Smooth muscle cell (in vitro differentiated cells): ENCODE results near the gene PSMF1. TPM values are rescaled to one million over a fixed set of nuclear protein-coding genes. Genes with fewer than 3 reads are reported as not detected.

Source experiments
- DNase-seq: peaks from one replicate; lab custom pipeline; 2025; ENCODE audit not compliant: unreplicated experiment; lab: John Stamatoyannopoulos, UW
- H2AFZ ChIP-seq: fragments of 200-600 bp; sonication (generic); 2 replicates; pipeline ENCODE4 v1.6.0; 2016; ENCODE audit warnings: antibody characterized with exemption, low read depth, mild to moderate bottlenecking
- H3F3A ChIP-seq: fragments of 200-600 bp; sonication (generic); 2 replicates; pipeline ENCODE4 v1.6.0; 2017; ENCODE audit warnings: antibody characterized with exemption, low read depth
- H3K27ac ChIP-seq: fragments of 200-600 bp; sonication (generic); 2 replicates; pipeline ENCODE4 v1.5.1; 2016; ENCODE audit warnings: low read depth, mild to moderate bottlenecking
- H3K27me3 ChIP-seq: fragments of 200-600 bp; sonication (generic); 2 replicates; pipeline ENCODE4 v1.6.1; 2016; ENCODE audit warnings: low read depth, mild to moderate bottlenecking
- H3K36me3 ChIP-seq: fragments of 200-600 bp; sonication (generic); 2 replicates; pipeline ENCODE4 v1.5.1; 2016; ENCODE audit warnings: low read depth
- H3K4me1 ChIP-seq: fragments of 200-600 bp; sonication (generic); 2 replicates; pipeline ENCODE4 v1.5.1; 2016; ENCODE audit warnings: low read depth
- H3K4me2 ChIP-seq: fragments of 200-600 bp; sonication (generic); 2 replicates; pipeline ENCODE4 v1.6.0; 2016; ENCODE audit warnings: mild to moderate bottlenecking
- H3K4me3 ChIP-seq: fragments of 200-600 bp; sonication (generic); 2 replicates; pipeline ENCODE4 v1.5.1; 2016; ENCODE audit warnings: mild to moderate bottlenecking
- H3K79me2 ChIP-seq: fragments of 200-600 bp; sonication (generic); 2 replicates; pipeline ENCODE4 v1.6.0; 2016; ENCODE audit warnings: low read depth, mild to moderate bottlenecking
- H3K9ac ChIP-seq: fragments of 200-600 bp; sonication (generic); 2 replicates; pipeline ENCODE4 v1.6.0; 2016; ENCODE audit warnings: low read depth
- H3K9me3 ChIP-seq: fragments of 200-600 bp; sonication (generic); replicated peaks from 2 replicates; pipeline ENCODE4 v1.5.1; 2016; ENCODE audit warnings: low read depth
- H4K20me1 ChIP-seq: fragments of 200-600 bp; sonication (generic); 2 replicates; pipeline ENCODE4 v1.6.0; 2016; ENCODE audit warnings: low read depth
- WGBS: methylation state at CpG from one replicate; pipeline ENCODE4 v1.1.7; 2016; ENCODE audit warnings: low lambda C conversion rate; 5-methylcytosine and 5-hydroxymethylcytosine counted together
- polyA plus RNA-seq: library from polyadenylated mRNA; unstranded; fragments of >200 nt; fragmentation: Nextera tagmentation; extraction: Ambion mirVana; gene quantifications from 2 replicates; pipeline ENCODE4 v1.2.1, GENCODE V29; 2016
- total RNA-seq: library from RNA; depleted of rRNA; stranded (reverse); fragments of >200 nt; gene quantifications from 2 replicates; pipeline ENCODE4 v1.2.3, GENCODE V29; 2014
- TF ChIP-seq, protein P1 (sequence below): fragments of 200-600 bp; sonication (generic); IDR thresholded peaks from 2 replicates; pipeline ENCODE4 v1.5.1; 2017; ENCODE audit warnings: borderline replicate concordance, mild to moderate bottlenecking, antibody characterized with exemption; ENCODE audit not compliant: insufficient read depth, poor library complexity, severe bottlenecking

PSMF1 gene
- total and polyA plus RNA-seq, 2 experiments from 2014 or later, result 120 to 246 TPM

DNA sequence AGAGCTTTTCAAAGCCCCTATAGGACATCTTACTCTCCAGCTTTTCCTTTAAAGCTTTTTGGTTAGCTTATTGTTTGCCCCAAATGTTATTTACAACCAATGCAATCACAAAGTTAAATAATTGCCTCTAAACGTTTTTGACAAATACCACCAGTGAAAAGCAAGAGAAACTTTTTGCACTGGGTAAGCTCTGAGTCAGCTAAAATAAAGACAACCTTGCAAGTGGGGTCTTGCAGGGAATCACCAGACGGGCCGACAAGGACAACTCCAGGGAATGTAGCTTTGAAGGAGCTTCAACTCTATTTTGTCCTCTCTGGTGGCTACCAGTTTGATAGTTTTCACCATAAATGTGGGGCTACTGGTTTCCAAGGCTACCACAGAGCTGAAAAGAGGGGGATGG, 14.7 kb upstream of the PSMF1 start:
- TF ChIP-seq, protein P1, sequence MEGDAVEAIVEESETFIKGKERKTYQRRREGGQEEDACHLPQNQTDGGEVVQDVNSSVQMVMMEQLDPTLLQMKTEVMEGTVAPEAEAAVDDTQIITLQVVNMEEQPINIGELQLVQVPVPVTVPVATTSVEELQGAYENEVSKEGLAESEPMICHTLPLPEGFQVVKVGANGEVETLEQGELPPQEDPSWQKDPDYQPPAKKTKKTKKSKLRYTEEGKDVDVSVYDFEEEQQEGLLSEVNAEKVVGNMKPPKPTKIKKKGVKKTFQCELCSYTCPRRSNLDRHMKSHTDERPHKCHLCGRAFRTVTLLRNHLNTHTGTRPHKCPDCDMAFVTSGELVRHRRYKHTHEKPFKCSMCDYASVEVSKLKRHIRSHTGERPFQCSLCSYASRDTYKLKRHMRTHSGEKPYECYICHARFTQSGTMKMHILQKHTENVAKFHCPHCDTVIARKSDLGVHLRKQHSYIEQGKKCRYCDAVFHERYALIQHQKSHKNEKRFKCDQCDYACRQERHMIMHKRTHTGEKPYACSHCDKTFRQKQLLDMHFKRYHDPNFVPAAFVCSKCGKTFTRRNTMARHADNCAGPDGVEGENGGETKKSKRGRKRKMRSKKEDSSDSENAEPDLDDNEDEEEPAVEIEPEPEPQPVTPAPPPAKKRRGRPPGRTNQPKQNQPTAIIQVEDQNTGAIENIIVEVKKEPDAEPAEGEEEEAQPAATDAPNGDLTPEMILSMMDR, result no peak
- 71% methylated on average over 3 of the region's 3 CpGs for WGBS
- H3F3A ChIP-seq, result no peaks in the 10 kb centered on the region

DNA sequence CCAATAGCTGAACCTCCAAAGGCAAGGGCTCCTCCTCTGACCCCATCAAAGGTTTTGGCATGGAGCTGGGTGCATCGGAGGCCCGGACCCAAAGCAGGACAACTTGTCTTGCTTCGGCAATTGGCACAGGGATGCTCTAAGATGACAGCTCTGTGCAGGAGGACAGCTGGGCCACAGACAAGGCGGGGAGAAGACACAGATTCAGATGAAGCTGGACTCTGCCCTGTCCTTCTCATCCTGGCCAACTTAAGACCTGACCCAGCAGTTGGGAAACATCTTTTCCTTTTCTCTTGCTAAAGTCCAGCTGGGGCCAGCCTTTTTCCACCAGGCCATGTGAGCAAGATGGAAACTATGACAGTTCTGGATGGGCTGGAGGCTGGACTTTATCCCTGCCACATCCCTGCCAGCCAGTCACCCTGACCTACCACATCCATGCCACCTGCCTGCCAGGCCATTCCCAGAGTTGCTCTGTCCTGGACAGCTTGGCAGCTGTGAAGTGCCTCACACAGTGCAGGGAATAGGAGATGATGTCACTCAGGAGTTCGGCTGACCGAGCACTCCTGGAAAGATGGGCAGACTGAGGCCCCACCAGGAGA, 12.7 kb upstream of the PSMF1 start:
- WGBS, result 97% methylated on average over 6 of the region's 6 CpGs

More for the DNA sequence above, 14.7 kb upstream of the PSMF1 start:
- DNase-seq, result no peak
- no peak overlapping the region for H3K9ac ChIP-seq
- no peaks in the 10 kb centered on the region for H3K79me2 ChIP-seq
- H3K27ac ChIP-seq, result no peak overlapping the region
- H3K4me1 ChIP-seq, result no peaks in the 10 kb centered on the region
- H3K27me3 ChIP-seq, result no peaks in the 10 kb centered on the region
- no peak overlapping the region for H3K4me2 ChIP-seq
- H3K4me3 ChIP-seq, result no peak overlapping the region
- H2AFZ ChIP-seq, result no peak overlapping the region
- no peaks in the 10 kb centered on the region for H3K9me3 ChIP-seq
- H3K36me3 ChIP-seq, result no peaks in the 10 kb centered on the region
- H4K20me1 ChIP-seq, result peaks cover 3% of the 10 kb centered on the region

DNA sequence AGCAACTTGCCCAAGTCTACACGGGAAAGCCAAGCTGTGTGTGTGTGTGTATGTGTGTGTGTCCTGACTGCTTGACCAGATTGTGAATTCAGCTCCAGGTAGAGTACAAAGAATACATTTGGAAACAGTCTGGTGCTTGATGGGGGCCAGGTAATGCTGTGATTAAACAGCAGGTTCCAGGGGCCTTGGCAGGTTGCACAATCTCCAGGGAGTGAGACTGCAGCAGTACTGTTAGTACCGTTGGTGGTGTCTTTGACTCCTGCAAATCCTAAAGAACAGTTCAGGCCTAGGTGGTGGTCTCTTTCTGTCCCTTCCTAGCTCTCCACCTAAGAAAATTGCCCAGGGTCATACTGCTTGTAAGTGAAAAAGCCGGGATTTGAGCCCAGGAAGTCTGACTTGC, 11.2 kb upstream of the PSMF1 start:
- H3K9ac ChIP-seq, result no peak overlapping the region
- no peaks in the 10 kb centered on the region for H3K4me1 ChIP-seq
- H2AFZ ChIP-seq, result no peak overlapping the region
- H3K79me2 ChIP-seq, result no peaks in the 10 kb centered on the region
- no peak overlapping the region for H3K4me3 ChIP-seq
- H3K27me3 ChIP-seq, result no peaks in the 10 kb centered on the region
- H3K4me2 ChIP-seq, result no peak overlapping the region
- WGBS, result 77% methylated on average over 3 of the region's 3 CpGs
- no peaks in the 10 kb centered on the region for H3K36me3 ChIP-seq
- no peaks in the 10 kb centered on the region for H3F3A ChIP-seq
- no peaks in the 10 kb centered on the region for H3K9me3 ChIP-seq
- peaks cover 3% of the 10 kb centered on the region for H4K20me1 ChIP-seq
- DNase-seq, result no peak
- TF ChIP-seq, protein P1, result no peak
- H3K27ac ChIP-seq, result no peak overlapping the region

More for the DNA sequence above, 12.7 kb upstream of the PSMF1 start:
- Histone ChIP-seq H3K27ac (no peak overlapping the region), H3K4me3 (no peak overlapping the region), H3K4me2 (no peak overlapping the region), H3K79me2 (no peaks in the 10 kb centered on the region), H3F3A (no peaks in the 10 kb centered on the region), H3K9me3 (no peaks in the 10 kb centered on the region), H3K4me1 (no peaks in the 10 kb centered on the region), H3K27me3 (no peaks in the 10 kb centered on the region), H4K20me1 (peaks cover 3% of the 10 kb centered on the region), H3K9ac (no peak overlapping the region), H2AFZ (no peak overlapping the region), H3K36me3 (no peaks in the 10 kb centered on the region)
- DNase-seq, result no peak
- TF ChIP-seq, protein P1, result no peak

DNA sequence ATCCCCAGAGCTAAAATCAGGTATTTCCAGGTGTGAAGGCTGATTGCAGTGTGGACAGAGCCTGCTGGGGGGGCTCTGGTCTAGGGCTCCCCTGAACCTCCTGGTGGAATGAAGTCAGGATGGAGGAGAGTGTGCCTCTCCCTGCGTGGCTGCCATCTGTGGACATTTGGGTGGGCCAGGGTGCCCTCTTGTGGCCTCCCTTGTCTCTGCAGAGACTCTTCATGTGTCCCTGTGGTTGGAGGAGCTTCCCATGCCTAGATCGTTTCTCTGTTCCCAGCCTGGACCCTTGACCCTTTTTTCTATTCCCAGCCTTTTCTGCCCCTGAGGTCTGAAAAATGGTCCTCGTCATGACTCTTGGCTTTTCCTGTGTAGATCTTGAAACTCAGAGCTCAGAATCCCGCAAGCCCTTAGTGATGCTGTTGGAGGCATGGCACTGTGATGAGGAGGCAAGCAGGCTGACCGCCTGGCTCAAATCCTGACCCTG, 9.9 kb upstream of the PSMF1 start:
- no peak overlapping the region for H3K9ac ChIP-seq
- no peak overlapping the region for H2AFZ ChIP-seq
- no peak for DNase-seq

More for the DNA sequence above, 9.9 kb upstream of the PSMF1 start:
- H3K4me1 ChIP-seq, result no peaks in the 10 kb centered on the region
- no peak overlapping the region for H3K4me2 ChIP-seq
- H3K36me3 ChIP-seq, result no peaks in the 10 kb centered on the region
- H3K27me3 ChIP-seq, result no peaks in the 10 kb centered on the region
- no peaks in the 10 kb centered on the region for H3F3A ChIP-seq
- H3K79me2 ChIP-seq, result no peaks in the 10 kb centered on the region
- peaks cover 3% of the 10 kb centered on the region for H4K20me1 ChIP-seq
- H3K27ac ChIP-seq, result no peak overlapping the region
- no peak overlapping the region for H3K4me3 ChIP-seq
- H3K9me3 ChIP-seq, result no peaks in the 10 kb centered on the region
- 46% methylated on average over 5 of the region's 5 CpGs for WGBS
- TF ChIP-seq, protein P1, result peak; percentile 65
